Body of pancreas (tissue), 4 donors: ENCODE data around the gene RPS21. TPM values are rescaled to one million over a fixed set of nuclear protein-coding genes. Genes with fewer than 3 reads are reported as not detected.
A peak's percentile ranks its signal among the peaks of the same experiment; 100 is the strongest.

ENCODE experiments used
- ATAC-seq: fragments of 150-250 bp; one replicate; pipeline ENCODE4 v1.9.1; 2016
- DNase-seq, 4 donors: peaks; one replicate each; pipeline ENCODE4 v3.0.0-alpha.2; 2019
- H3K27ac ChIP-seq, 4 donors: fragments of 200-600 bp; sonication (generic); 1 replicate in 3 of 4; 2 replicates in 1 of 4; pipeline versions ENCODE4 v1.5.1 to v1.6.1; 2016 to 2019; ENCODE audit warnings: mild to moderate bottlenecking in 1 of 4, mixed read lengths in 1 of 4, moderate library complexity in 1 of 4
- H3K27me3 ChIP-seq, 2 donors: fragments of 200-600 bp; sonication (generic); one replicate each; pipeline ENCODE4 v1.6.0; 2016; ENCODE audit warnings: mild to moderate bottlenecking in 1 of 2
- H3K36me3 ChIP-seq, 2 donors: fragments of 200-600 bp; sonication (generic); replicated peaks in 1 of 2; 2 replicates each; pipeline ENCODE4 v1.5.1; 2016; ENCODE audit warnings: low read depth in 2 of 2; ENCODE audit not compliant: insufficient read depth in 1 of 2
- H3K4me1 ChIP-seq: fragments of 200-600 bp; sonication (generic); one replicate; pipeline ENCODE4 v1.6.0; 2016
- H3K4me3 ChIP-seq, 2 donors: fragments of 200-600 bp; sonication (generic); 1 replicate in 1 of 2; 2 replicates in 1 of 2; pipeline ENCODE4 v1.5.1; 2016 to 2019
- H3K9me3 ChIP-seq, 3 donors: fragments of 200-600 bp; sonication (generic); 1 replicate in 2 of 3; 2 replicates in 1 of 3; pipeline ENCODE4 v1.5.1; 2016
- CTCF ChIP-seq, 7 experiments: fragments of 450-650 bp in 4 of 7; fragments of 200-600 bp in 3 of 7; sonication (generic) in 3 of 7; IDR thresholded peaks; one replicate each; pipeline ENCODE4 v1.5.1; 2016 to 2019; ENCODE audit warnings: antibody characterized with exemption in 7 of 7
- POLR2A ChIP-seq, 3 donors: fragments of 450-650 bp; IDR thresholded peaks; one replicate each; pipeline ENCODE4 v1.6.1; 2016; ENCODE audit warnings: antibody characterized with exemption in 3 of 3, mild to moderate bottlenecking in 2 of 3
- WGBS, 2 donors: methylation state at CpG; one replicate each; pipeline ENCODE4 v1.1.5; 2017; 5-methylcytosine and 5-hydroxymethylcytosine counted together
- intact Hi-C: fragments of 100-400 bp; cut with DNase I; formaldehyde crosslinking; loops from one replicate; pipeline ENCODE4 v1.15.1; 2023
- total RNA-seq, 2 donors: library from RNA; depleted of rRNA; stranded (reverse); fragments of >200 nt; gene quantifications; one replicate each; pipeline ENCODE4 v1.1.0, GENCODE V29; 2016

The RPS21 gene
- total RNA-seq, 2 donors from 2014 or later: 654 to 656 TPM

GRCh38 chr20:62364911-62365736 lies 21.8 kb upstream of the RPS21 start:
- intact Hi-C loops: no loop called here
- peaks cover 89% of the 10 kb centered on the region for H3K4me1 ChIP-seq

GRCh38 chr20:62365814-62366369 lies 21.0 kb upstream of the RPS21 start:
- intact Hi-C loops: no loop called here
- TF ChIP-seq CTCF (IDR thresholded peaks at IDR 0.05) (no peak), POLR2A (IDR thresholded peaks at IDR 0.05) (no peak)
- peaks cover 89% of the 10 kb centered on the region for H3K4me1 ChIP-seq
- no peaks in the 10 kb centered on the region for H3K27me3 ChIP-seq
- no peaks in the 10 kb centered on the region for H3K36me3 ChIP-seq
- H3K27ac ChIP-seq: peak overlapping the region; percentile 55 to 88 (median 79)
- no peaks in the 10 kb centered on the region for H3K9me3 ChIP-seq
- 0 to 21% methylated on average over 2 to 10 of the region's 10 CpGs for WGBS, 2 donors
- DNase-seq (peak in 2 of 4 donors; percentile 43 to 56), ATAC-seq (peak; percentile 8)
- H3K4me3 ChIP-seq: peak overlapping the region in 1 of 2 donors; percentile 67

More at GRCh38 chr20:62364911-62365736, 21.8 kb upstream of the RPS21 start:
- no peak for TF ChIP-seq CTCF (IDR thresholded peaks at IDR 0.05)
- peak in 1 of 3 donors; percentile 3 for TF ChIP-seq POLR2A (IDR thresholded peaks at IDR 0.05)
- Histone ChIP-seq H3K36me3 (no peaks in the 10 kb centered on the region), H3K9me3 (no peaks in the 10 kb centered on the region), H3K27ac (peak overlapping the region; percentile 55 to 88 (median 79)), H3K4me3 (no peak overlapping the region), H3K27me3 (no peaks in the 10 kb centered on the region)
- WGBS, 2 donors: 43 to 70% methylated on average over 8 to 27 of the region's 27 CpGs
- ATAC-seq (no peak), DNase-seq (peak in 3 of 4 donors; percentile 41 to 73 (median 54))

- no peak for TF ChIP-seq CTCF (IDR thresholded peaks at IDR 0.05)
- TF ChIP-seq POLR2A (IDR thresholded peaks at IDR 0.05): no peak
- intact Hi-C loops: no loop called here
- H3K27me3 ChIP-seq: no peaks in the 10 kb centered on the region
- DNase-seq: peak in 2 of 4 donors; percentile 66 to 68
- no peaks in the 10 kb centered on the region for H3K36me3 ChIP-seq
- peak overlapping the region; percentile 55 to 88 (median 79) for H3K27ac ChIP-seq
- peak; percentile 23 for ATAC-seq
- peak overlapping the region; percentile 67 to 72 for H3K4me3 ChIP-seq
- 1% methylated on average over 58 of the region's 72 CpGs; no CpG with 5 or more reads in 1 of the 2 donors for WGBS, 2 donors
- H3K4me1 ChIP-seq: peaks cover 82% of the 10 kb centered on the region
- no peaks in the 10 kb centered on the region for H3K9me3 ChIP-seq
Observed at GRCh38 chr20:62366370-62367135, 20.4 kb upstream of the RPS21 start.

- peak; percentile 77 for ATAC-seq
- Histone ChIP-seq H3K36me3 (no peaks in the 10 kb centered on the region), H3K27me3 (no peaks in the 10 kb centered on the region), H3K4me3 (peak within 1 kb of the TSS; percentile 67 to 72), H3K4me1 (peaks cover 77% of the 10 kb centered on the region), H3K9me3 (no peaks in the 10 kb centered on the region), H3K27ac (peak within 1 kb of the TSS; percentile 55 to 88 (median 79))
- 1% methylated on average over 15 to 53 of the region's 70 CpGs for WGBS, 2 donors
- intact Hi-C loops: no loop called here
- TF ChIP-seq POLR2A (IDR thresholded peaks at IDR 0.05) (peak in 2 of 3 donors; percentile 24 to 59), CTCF (IDR thresholded peaks at IDR 0.05) (peak in 1 of 7 experiments; percentile 14)
- DNase-seq: peak; percentile 64 to 82 (median 72)
Observed at GRCh38 chr20:62367136-62367632, 19.7 kb upstream of the RPS21 start, which contains the start of gene LAMA5. TSS of gene LAMA5 (minus strand) at chr20:62367312. CDS start at chr20:62367245, 67 bp downstream.
